Measurements from ENCODE around the gene GDF10. TPM values are rescaled to one million over a fixed set of nuclear protein-coding genes. Genes with fewer than 3 reads are reported as not detected.

The GDF10 gene
- total RNA-seq, 2 experiments from 2014 or later: not detected

- CTCF ChIA-PET: no interaction called here
- Mint-ChIP-seq H3K4me1 (no peaks in the 10 kb centered on the region), H3K27me3 (peaks cover 3% of the 10 kb centered on the region), H3K36me3 (ENCODE audit: low read depth) (no peaks in the 10 kb centered on the region), H3K4me3 (no peak overlapping the region), H3K9me3 (peaks cover 8% of the 10 kb centered on the region), H3K27ac (no peak overlapping the region)
- POLR2A ChIA-PET: no interaction called here
- DNase-seq: no peak
These were observed 30.4 kb downstream of the GDF10 start for GRCh38 chr10:47330366-47330765.

GRCh38 chr10:47330804-47331203 is 30.8 kb downstream of the GDF10 start:
- POLR2A ChIA-PET: no interaction called here
- Mint-ChIP-seq H3K4me1 (no peaks in the 10 kb centered on the region), H3K36me3 (ENCODE audit: low read depth) (no peaks in the 10 kb centered on the region), H3K9me3 (peaks cover 8% of the 10 kb centered on the region), H3K27me3 (peaks cover 3% of the 10 kb centered on the region), H3K27ac (no peak overlapping the region), H3K4me3 (no peak overlapping the region)
- no peak for DNase-seq
- CTCF ChIA-PET: interaction anchor here (1.1 kb wide), 1 partner anchor 10 kb away, joined by 3 read pairs; no protein-coding TSS in a partner anchor

GRCh38 chr10:47331491-47331890 is 31.5 kb downstream of the GDF10 start:
- Mint-ChIP-seq H3K4me3 (no peak overlapping the region), H3K9me3 (peaks cover 8% of the 10 kb centered on the region), H3K27me3 (peaks cover 3% of the 10 kb centered on the region), H3K36me3 (ENCODE audit: low read depth) (no peaks in the 10 kb centered on the region), H3K4me1 (no peaks in the 10 kb centered on the region), H3K27ac (no peak overlapping the region)
- ChIA-PET CTCF (interaction anchor here (1.1 kb wide), 1 partner anchor 9 kb away, joined by 3 read pairs; no protein-coding TSS in a partner anchor), POLR2A (no interaction called here)
- no peak for DNase-seq

- Mint-ChIP-seq H3K27me3 (peaks cover 4% of the 10 kb centered on the region), H3K27ac (no peak overlapping the region), H3K4me3 (no peak overlapping the region), H3K36me3 (ENCODE audit: low read depth) (no peaks in the 10 kb centered on the region), H3K9me3 (peaks cover 8% of the 10 kb centered on the region), H3K4me1 (no peaks in the 10 kb centered on the region)
- DNase-seq: no peak
- CTCF ChIA-PET: interaction anchor here (1.1 kb wide), 1 partner anchor 9 kb away, joined by 3 read pairs; no protein-coding TSS in a partner anchor
- POLR2A ChIA-PET: no interaction called here
These were observed 32.0 kb downstream of the GDF10 start for GRCh38 chr10:47331954-47332353.

GRCh38 chr10:47332371-47332770 is 32.4 kb downstream of the GDF10 start:
- no peaks in the 10 kb centered on the region for H3K4me1 Mint-ChIP-seq
- no peak overlapping the region for H3K27ac Mint-ChIP-seq
- no peak for DNase-seq
- no peaks in the 10 kb centered on the region for H3K36me3 Mint-ChIP-seq (ENCODE audit: low read depth)
- H3K9me3 Mint-ChIP-seq: peaks cover 8% of the 10 kb centered on the region
- H3K4me3 Mint-ChIP-seq: no peak overlapping the region
- H3K27me3 Mint-ChIP-seq: peaks cover 6% of the 10 kb centered on the region
- CTCF ChIA-PET: no interaction called here
- POLR2A ChIA-PET: no interaction called here

- Mint-ChIP-seq H3K9me3 (peaks cover 4% of the 10 kb centered on the region), H3K4me3 (no peak overlapping the region), H3K27ac (no peak overlapping the region), H3K36me3 (ENCODE audit: low read depth) (no peaks in the 10 kb centered on the region), H3K4me1 (no peaks in the 10 kb centered on the region), H3K27me3 (peaks cover 9% of the 10 kb centered on the region)
- ChIA-PET POLR2A (no interaction called here), CTCF (no interaction called here)
- no peak for DNase-seq
These were observed 32.9 kb downstream of the GDF10 start for GRCh38 chr10:47332946-47333345.

- no peaks in the 10 kb centered on the region for H3K4me1 Mint-ChIP-seq
- H3K27me3 Mint-ChIP-seq: peaks cover 11% of the 10 kb centered on the region
- CTCF ChIA-PET: no interaction called here
- H3K9me3 Mint-ChIP-seq: peaks cover 1% of the 10 kb centered on the region
- no peak for DNase-seq
- H3K36me3 Mint-ChIP-seq (ENCODE audit: low read depth): no peaks in the 10 kb centered on the region
- no peak overlapping the region for H3K27ac Mint-ChIP-seq
- no peak overlapping the region for H3K4me3 Mint-ChIP-seq
- POLR2A ChIA-PET: no interaction called here
These were observed 33.5 kb downstream of the GDF10 start for GRCh38 chr10:47333532-47333931.

- ChIA-PET POLR2A (no interaction called here), CTCF (no interaction called here)
- Mint-ChIP-seq H3K36me3 (ENCODE audit: low read depth) (no peaks in the 10 kb centered on the region), H3K27me3 (peaks cover 13% of the 10 kb centered on the region), H3K9me3 (no peaks in the 10 kb centered on the region), H3K27ac (no peak overlapping the region), H3K4me1 (no peaks in the 10 kb centered on the region), H3K4me3 (no peak overlapping the region)
- DNase-seq: no peak
These were observed 34.7 kb downstream of the GDF10 start for GRCh38 chr10:47334466-47335295.

- peaks cover 18% of the 10 kb centered on the region for H3K27me3 Mint-ChIP-seq
- H3K4me1 Mint-ChIP-seq: no peaks in the 10 kb centered on the region
- no peak overlapping the region for H3K27ac Mint-ChIP-seq
- DNase-seq: no peak
- no peak overlapping the region for H3K4me3 Mint-ChIP-seq
- CTCF ChIA-PET: no interaction called here
- H3K36me3 Mint-ChIP-seq (ENCODE audit: low read depth): no peaks in the 10 kb centered on the region
- no peaks in the 10 kb centered on the region for H3K9me3 Mint-ChIP-seq
- POLR2A ChIA-PET: no interaction called here
These were observed 35.9 kb downstream of the GDF10 start for GRCh38 chr10:47335906-47336305.

GRCh38 chr10:47336387-47337134 is 36.6 kb downstream of the GDF10 start:
- no peaks in the 10 kb centered on the region for H3K36me3 Mint-ChIP-seq (ENCODE audit: low read depth)
- H3K27ac Mint-ChIP-seq: no peak overlapping the region
- no peak overlapping the region for H3K4me3 Mint-ChIP-seq
- no peaks in the 10 kb centered on the region for H3K4me1 Mint-ChIP-seq
- POLR2A ChIA-PET: no interaction called here
- H3K9me3 Mint-ChIP-seq: no peaks in the 10 kb centered on the region
- peaks cover 19% of the 10 kb centered on the region for H3K27me3 Mint-ChIP-seq
- CTCF ChIA-PET: interaction anchor here (0.5 kb wide), 1 partner anchor 342 kb away, joined by 3 read pairs; no protein-coding TSS in a partner anchor
- no peak for DNase-seq

- DNase-seq: no peak
- Mint-ChIP-seq H3K4me1 (no peaks in the 10 kb centered on the region), H3K27me3 (peaks cover 19% of the 10 kb centered on the region), H3K36me3 (ENCODE audit: low read depth) (no peaks in the 10 kb centered on the region), H3K9me3 (no peaks in the 10 kb centered on the region), H3K4me3 (no peak overlapping the region), H3K27ac (no peak overlapping the region)
- ChIA-PET CTCF (interaction anchor here (0.5 kb wide), 1 partner anchor 342 kb away, joined by 3 read pairs; no protein-coding TSS in a partner anchor), POLR2A (no interaction called here)
These were observed 37.3 kb downstream of the GDF10 start for GRCh38 chr10:47337310-47337709.

GRCh38 chr10:47339186-47339735 is 39.3 kb downstream of the GDF10 start:
- CTCF ChIA-PET: interaction anchor here (1.6 kb wide), 1 partner anchor 292 kb away, joined by 9 read pairs; no protein-coding TSS in a partner anchor
- POLR2A ChIA-PET: no interaction called here
- Mint-ChIP-seq H3K4me1 (no peaks in the 10 kb centered on the region), H3K4me3 (no peak overlapping the region), H3K36me3 (ENCODE audit: low read depth) (no peaks in the 10 kb centered on the region), H3K9me3 (no peaks in the 10 kb centered on the region), H3K27ac (no peak overlapping the region), H3K27me3 (peaks cover 16% of the 10 kb centered on the region)
- DNase-seq: no peak
